ENCODE results near the gene UGT1A4. TPM values are rescaled to one million over a fixed set of nuclear protein-coding genes. Genes with fewer than 3 reads are reported as not detected.

UGT1A4 gene
- polyA plus RNA-seq, 3 donors = not detected

- intact Hi-C loops (cut with micrococcal nuclease) = no loop called here
- no peak overlapping the region for H3K4me3 Mint-ChIP-seq
- no peak overlapping the region for H3K4me3 ChIP-seq (replicated peaks in 1 of 3; ENCODE audit: low read depth in 2 of 3, low read length in 3 of 3)
- no peak overlapping the region for H3K9ac ChIP-seq (ENCODE audit: insufficient read depth, low read length, poor library complexity, severe bottlenecking)
- peaks cover 1 to 13% (median 5%) of the 10 kb centered on the region in 7 donors for H3K9me3 Mint-ChIP-seq
- H3K4me2 ChIP-seq (replicated peaks; ENCODE audit: extremely low read depth, low read length, poor library complexity, severe bottlenecking) = no peak overlapping the region
- H3K4me1 Mint-ChIP-seq = no peaks in the 10 kb centered on the region
- no peak overlapping the region for H3K27ac ChIP-seq (ENCODE audit: low read depth in 1 of 2, low read length in 2 of 2)
- no peak for DNase-seq
- no peak overlapping the region for H3K27ac Mint-ChIP-seq
- H3K79me2 ChIP-seq (ENCODE audit: insufficient read depth, low read length) = no peaks in the 10 kb centered on the region
- TF ChIP-seq CTCF (IDR thresholded peaks at IDR 0.05) = no peak
- H3K27me3 ChIP-seq (ENCODE audit: control insufficient read depth in 2 of 2, insufficient read depth in 2 of 2, low read length in 2 of 2) = no peaks in the 10 kb centered on the region
- H3K36me3 ChIP-seq (replicated peaks in 1 of 2; ENCODE audit: control insufficient read depth in 1 of 2, insufficient read depth in 2 of 2, low read length in 2 of 2) = no peaks in the 10 kb centered on the region
- no peaks in the 10 kb centered on the region for H4K20me1 ChIP-seq (ENCODE audit: insufficient read depth, low read length)
- no peaks in the 10 kb centered on the region for H3K4me1 ChIP-seq (ENCODE audit: control insufficient read depth in 1 of 2, insufficient read depth in 2 of 2, low read length in 2 of 2)
- 90% methylated on average over 2 of the region's 7 CpGs for WGBS (ENCODE audit: insufficient coverage)
- no peaks in the 10 kb centered on the region for H3K36me3 Mint-ChIP-seq
- no peak overlapping the region for H2AFZ ChIP-seq (ENCODE audit: insufficient read depth, low read depth, low read length, poor library complexity, severe bottlenecking)
- H3K9me3 ChIP-seq (replicated peaks in 1 of 2; ENCODE audit: control insufficient read depth in 1 of 2, insufficient read depth in 1 of 2, low read length in 2 of 2) = peaks cover 0 to 4% of the 10 kb centered on the region in 2 donors
- peaks cover 0 to 2% (median 1%) of the 10 kb centered on the region in 3 donors for H3K27me3 Mint-ChIP-seq (ENCODE audit: low read depth in 3 of 3)
Observed at GRCh38 chr2:233756429-233757081, 38.0 kb downstream of the UGT1A4 start.

- Histone ChIP-seq H2AFZ (ENCODE audit: insufficient read depth, low read depth, low read length, poor library complexity, severe bottlenecking) (no peak overlapping the region), H3K4me2 (replicated peaks; ENCODE audit: extremely low read depth, low read length, poor library complexity, severe bottlenecking) (no peak overlapping the region), H4K20me1 (ENCODE audit: insufficient read depth, low read length) (no peaks in the 10 kb centered on the region), H3K27ac (ENCODE audit: low read depth in 1 of 2, low read length in 2 of 2) (no peak overlapping the region), H3K9ac (ENCODE audit: insufficient read depth, low read length, poor library complexity, severe bottlenecking) (no peak overlapping the region), H3K79me2 (ENCODE audit: insufficient read depth, low read length) (no peaks in the 10 kb centered on the region), H3K4me1 (ENCODE audit: control insufficient read depth in 1 of 2, insufficient read depth in 2 of 2, low read length in 2 of 2) (no peaks in the 10 kb centered on the region), H3K36me3 (replicated peaks in 1 of 2; ENCODE audit: control insufficient read depth in 1 of 2, insufficient read depth in 2 of 2, low read length in 2 of 2) (no peaks in the 10 kb centered on the region), H3K4me3 (replicated peaks in 1 of 3; ENCODE audit: low read depth in 2 of 3, low read length in 3 of 3) (no peak overlapping the region), H3K9me3 (replicated peaks in 1 of 2; ENCODE audit: control insufficient read depth in 1 of 2, insufficient read depth in 1 of 2, low read length in 2 of 2) (peaks cover 0 to 4% of the 10 kb centered on the region in 2 donors), H3K27me3 (ENCODE audit: control insufficient read depth in 2 of 2, insufficient read depth in 2 of 2, low read length in 2 of 2) (no peaks in the 10 kb centered on the region)
- Mint-ChIP-seq H3K27ac (no peak overlapping the region), H3K9me3 (peaks cover 0 to 7% (median 4%) of the 10 kb centered on the region in 7 donors), H3K27me3 (ENCODE audit: low read depth in 3 of 3) (peaks cover 0 to 2% (median 0%) of the 10 kb centered on the region in 3 donors), H3K4me3 (no peak overlapping the region), H3K4me1 (no peaks in the 10 kb centered on the region), H3K36me3 (no peaks in the 10 kb centered on the region)
- DNase-seq = no peak
- TF ChIP-seq CTCF (IDR thresholded peaks at IDR 0.05) = no peak
- intact Hi-C loops (cut with micrococcal nuclease) = no loop called here
Observed at GRCh38 chr2:233758141-233758540, 39.6 kb downstream of the UGT1A4 start.

All from CD14-positive monocyte (primary cell).